H1 (cell line): ENCODE results near the gene MCM9. TPM values are rescaled to one million over a fixed set of nuclear protein-coding genes. Genes with fewer than 3 reads are reported as not detected.

Experiments used
- CTCF ChIA-PET: fragments of 300-600 bp; sonication (Branson Sonifier 250); formaldehyde crosslinking; loops from one replicate; lab custom pipeline; 2021; ENCODE audit not compliant: partially characterized antibody; lab: Charles Lee
- POLR2A ChIA-PET: fragments of 300-600 bp; sonication (Branson Sonifier 250); formaldehyde crosslinking; loops from one replicate; lab custom pipeline; 2021; ENCODE audit warnings: inconsistent platforms; ENCODE audit not compliant: partially characterized antibody; lab: Charles Lee
- DNase-seq, 2 experiments: peaks; one replicate each; pipeline versions ENCODE4 v3.0.0 to v3.0.0-alpha.2; 2010 to 2022; ENCODE audit warnings: low spot score in 2 of 2, low read depth in 1 of 2, mixed read lengths in 1 of 2
- FAIRE-seq: peaks from 2 replicates; lab custom pipeline; 2011; peaks lifted over from hg19 to GRCh38; lab: Jason Lieb, UNC
- H2AFZ ChIP-seq: 2 replicates; pipeline ENCODE4 v1.8.1; 2012; ENCODE audit warnings: low read length, inconsistent platforms
- H2AK5ac ChIP-seq: 2 replicates; pipeline ENCODE4 v1.6.1; 2013; ENCODE audit warnings: low read depth, low read length
- H2BK120ac ChIP-seq: replicated peaks from 2 replicates; pipeline ENCODE3; 2013; ENCODE audit warnings: low read depth, low read length, inconsistent platforms
- H2BK12ac ChIP-seq: 2 replicates; pipeline ENCODE4 v1.6.1; 2013; ENCODE audit warnings: low read depth, low read length
- H2BK15ac ChIP-seq: 2 replicates; pipeline ENCODE4 v1.6.1; 2013; ENCODE audit warnings: low read length
- H2BK20ac ChIP-seq: 2 replicates; pipeline ENCODE4 v1.6.1; 2013; ENCODE audit warnings: low read length
- H2BK5ac ChIP-seq: 2 replicates; pipeline ENCODE4 v1.6.1; 2013; ENCODE audit warnings: low read depth, low read length
- H3K14ac ChIP-seq: 2 replicates; pipeline ENCODE4 v1.6.1; 2013; ENCODE audit warnings: inconsistent platforms; ENCODE audit not compliant: insufficient read length
- H3K18ac ChIP-seq: 2 replicates; pipeline ENCODE4 v1.6.1; 2013; ENCODE audit warnings: low read length; ENCODE audit errors: extremely low read depth
- H3K23ac ChIP-seq: 2 replicates; pipeline ENCODE4 v1.6.1; 2013; ENCODE audit warnings: inconsistent platforms; ENCODE audit not compliant: insufficient read length
- H3K23me2 ChIP-seq: 2 replicates; pipeline ENCODE4 v1.6.1; 2013; ENCODE audit warnings: low read depth, low read length
- H3K27ac ChIP-seq: 2 replicates; pipeline ENCODE4 v1.6.1; 2011; ENCODE audit warnings: low read depth, low read length, inconsistent platforms
- H3K27me3 ChIP-seq, 4 experiments: replicated peaks in 1 of 4; 1 replicate in 1 of 4; 2 replicates in 3 of 4; pipeline versions ENCODE4 v1.6.1 to v1.8.1; 2011 to 2013; ENCODE audit warnings: low read length in 3 of 4, mild to moderate bottlenecking in 3 of 4, inconsistent platforms in 2 of 4, mixed read lengths in 2 of 4, moderate library complexity in 1 of 4; ENCODE audit not compliant: control insufficient read depth in 3 of 4, insufficient read depth in 3 of 4; ENCODE audit errors: extremely low read depth in 1 of 4
- H3K36me3 ChIP-seq, 4 experiments: 2 replicates each; pipeline versions ENCODE4 v1.6.1 to v1.8.1; 2011 to 2013; ENCODE audit warnings: mild to moderate bottlenecking in 4 of 4, low read length in 3 of 4, moderate library complexity in 2 of 4, control low read depth in 1 of 4, inconsistent platforms in 1 of 4; ENCODE audit not compliant: insufficient read depth in 4 of 4, control insufficient read depth in 2 of 4
- H3K4ac ChIP-seq: replicated peaks from 2 replicates; pipeline ENCODE3; 2013; ENCODE audit warnings: low read length, low read depth, mixed read lengths, inconsistent platforms; ENCODE audit not compliant: insufficient read length
- H3K4me1 ChIP-seq, 4 experiments: replicated peaks in 1 of 4; 1 replicate in 1 of 4; 2 replicates in 3 of 4; pipeline versions ENCODE4 v1.6.1 to v1.8.1; 2011 to 2013; ENCODE audit warnings: low read length in 3 of 4, inconsistent platforms in 2 of 4, mixed read lengths in 1 of 4; ENCODE audit not compliant: insufficient read depth in 4 of 4, control insufficient read depth in 3 of 4
- H3K4me2 ChIP-seq, 2 experiments: 2 replicates each; pipeline versions ENCODE4 v1.6.1 to v1.8.1; 2011 to 2013; ENCODE audit warnings: low read depth in 2 of 2, low read length in 2 of 2, control low read depth in 1 of 2, inconsistent platforms in 1 of 2, mild to moderate bottlenecking in 1 of 2; ENCODE audit not compliant: insufficient read depth in 1 of 2
- H3K4me3 ChIP-seq, 4 experiments: fragments of 200-600, 300-600 bp in 1 of 4; sonication (generic), shearing (Covaris generic), sonication (Bioruptor Twin) in 1 of 4; 2 replicates each; pipeline versions ENCODE4 v1.5.1 to v1.8.1; 2011 to 2016; ENCODE audit warnings: low read length in 4 of 4, low read depth in 3 of 4, control low read depth in 2 of 4, inconsistent platforms in 2 of 4, mild to moderate bottlenecking in 2 of 4, mixed read lengths in 1 of 4, moderate library complexity in 1 of 4; ENCODE audit not compliant: insufficient read depth in 2 of 4; ENCODE audit errors: extremely low read depth in 1 of 4
- H3K56ac ChIP-seq: replicated peaks from 2 replicates; pipeline ENCODE3; 2013; ENCODE audit warnings: low read depth, mild to moderate bottlenecking, mixed read lengths, low read length, inconsistent platforms; ENCODE audit not compliant: insufficient read length
- H3K79me1 ChIP-seq: 2 replicates; pipeline ENCODE4 v1.6.1; 2013; ENCODE audit warnings: low read depth, low read length, control low read depth
- H3K79me2 ChIP-seq, 2 experiments: 2 replicates each; pipeline versions ENCODE4 v1.6.1 to v1.8.1; 2012 to 2013; ENCODE audit warnings: low read length in 2 of 2, mild to moderate bottlenecking in 2 of 2, inconsistent platforms in 1 of 2; ENCODE audit not compliant: insufficient read depth in 2 of 2, control insufficient read depth in 1 of 2
- H3K9ac ChIP-seq, 4 experiments: replicated peaks in 1 of 4; 1 replicate in 1 of 4; 2 replicates in 3 of 4; pipeline versions ENCODE4 v1.6.1 to v1.8.1; 2011 to 2013; ENCODE audit warnings: low read depth in 3 of 4, low read length in 3 of 4, control low read depth in 2 of 4, mild to moderate bottlenecking in 2 of 4, moderate library complexity in 2 of 4, inconsistent platforms in 1 of 4; ENCODE audit errors: extremely low read depth in 1 of 4
- H3K9me3 ChIP-seq, 2 experiments: 2 replicates each; pipeline versions ENCODE4 v1.6.1 to v1.8.1; 2012 to 2013; ENCODE audit warnings: mild to moderate bottlenecking in 2 of 2, moderate library complexity in 2 of 2, control low read depth in 1 of 2, inconsistent platforms in 1 of 2, low read depth in 1 of 2, low read length in 1 of 2, mixed read lengths in 1 of 2; ENCODE audit not compliant: insufficient read depth in 2 of 2
- H4K20me1 ChIP-seq, 2 experiments: replicated peaks in 1 of 2; 2 replicates each; pipeline versions ENCODE3 to v1.8.1; 2011 to 2013; ENCODE audit warnings: inconsistent platforms in 2 of 2, low read length in 2 of 2, mild to moderate bottlenecking in 1 of 2; ENCODE audit not compliant: insufficient read depth in 2 of 2, control insufficient read depth in 1 of 2
- H4K5ac ChIP-seq: 2 replicates; pipeline ENCODE4 v1.6.1; 2013; ENCODE audit warnings: low read length, low read depth, mixed read lengths, inconsistent platforms; ENCODE audit not compliant: insufficient read length
- H4K8ac ChIP-seq: 2 replicates; pipeline ENCODE4 v1.8.0; 2013; ENCODE audit warnings: mild to moderate bottlenecking, moderate library complexity, low read length, inconsistent platforms; ENCODE audit not compliant: insufficient read depth; ENCODE audit errors: extremely low read depth
- H4K91ac ChIP-seq: replicated peaks from 2 replicates; pipeline ENCODE3; 2013; ENCODE audit warnings: low read length, mixed read lengths, inconsistent platforms; ENCODE audit not compliant: insufficient read length
- CREB1 ChIP-seq: IDR thresholded peaks from 2 replicates; pipeline ENCODE4 v1.6.1; 2012; ENCODE audit warnings: inconsistent platforms
- HDAC2 ChIP-seq, 2 experiments: fragments of 300-600 bp in 1 of 2; sonication (generic) in 1 of 2; IDR thresholded peaks; 2 replicates each; pipeline ENCODE4 v1.6.1; 2011 to 2012; ENCODE audit warnings: low read depth in 2 of 2, low read length in 2 of 2, mild to moderate bottlenecking in 2 of 2, moderate library complexity in 2 of 2, borderline replicate concordance in 1 of 2, inconsistent platforms in 1 of 2
- KDM5A ChIP-seq: fragments of 200-600 bp; IDR thresholded peaks from 2 replicates; pipeline ENCODE4 v1.7.1; 2012; ENCODE audit warnings: mild to moderate bottlenecking, low read length, inconsistent platforms, mixed read lengths
- POU5F1 ChIP-seq: IDR thresholded peaks from 2 replicates; pipeline ENCODE4 v1.6.1; 2011; ENCODE audit warnings: low read depth, mild to moderate bottlenecking, low read length, moderate library complexity
- SRF ChIP-seq: IDR thresholded peaks from 2 replicates; pipeline ENCODE4 v1.6.1; 2011; ENCODE audit warnings: mild to moderate bottlenecking, low read depth, low read length, moderate library complexity
- SUZ12 ChIP-seq: fragments of 200-600 bp; sonication (generic); IDR thresholded peaks from 2 replicates; pipeline ENCODE4 v1.6.1; 2012; ENCODE audit warnings: mild to moderate bottlenecking, inconsistent platforms, low read length, moderate library complexity, mixed read lengths
- WGBS, 2 experiments: shearing (Covaris generic) in 1 of 2; methylation state at CpG; one replicate each; pipeline versions ENCODE4 v1.1.6 to v1.1.7; 2013 to 2015; ENCODE audit warnings: low lambda C conversion rate in 2 of 2, mixed read lengths in 2 of 2, inconsistent platforms in 1 of 2, low coverage in 1 of 2, missing lambda C conversion rate in 1 of 2; ENCODE audit not compliant: insufficient replicate concordance in 2 of 2, insufficient coverage in 1 of 2, insufficient read length in 1 of 2; ENCODE audit errors: extremely low coverage in 1 of 2, missing lambda C conversion rate in 1 of 2; 5-methylcytosine and 5-hydroxymethylcytosine counted together
- polyA plus RNA-seq, 7 experiments: library from polyadenylated mRNA; depleted of rRNA in 3 of 7; stranded (reverse) in 5 of 7; unstranded in 2 of 7; fragments of >200 nt in 5 of 7; fragments of 200-250 nt in 2 of 7; gene quantifications; 1 replicate in 5 of 7; 2 replicates in 1 of 7; 4 replicates in 1 of 7; pipeline versions ENCODE4 v1.2.1 to v1.2.3, GENCODE V29; 2011 to 2013; ENCODE audit warnings: missing spikeins in 2 of 7, mixed read lengths in 2 of 7
- total RNA-seq: library from RNA; stranded (reverse); fragmentation: NEBNext Ultra II Directional; extraction: Animal tissue kit (Norgen Biotek cat#: 25700); gene quantifications from 2 replicates; pipeline ENCODE4 v1.2.1, GENCODE V29; 2021
- TF ChIP-seq, protein P1 (sequence below): IDR thresholded peaks from 2 replicates; pipeline ENCODE4 v1.6.1; 2012; ENCODE audit warnings: low read length, inconsistent platforms

MCM9 gene
- total and polyA plus RNA-seq, 2 of the 8 experiments (the other 6 are each of a cell fraction or from before 2014, with no cell fraction given) = 3.7 to 11.4 TPM

GRCh38 chr6:118775381-118775780, 159.6 kb downstream of the MCM9 start:
- Histone ChIP-seq H2BK20ac (no peak overlapping the region), H2BK120ac (no peak overlapping the region), H3K18ac (no peak overlapping the region), H3K4me3 (no peak overlapping the region), H3K9ac (no peak overlapping the region), H4K91ac (no peak overlapping the region), H4K5ac (no peak overlapping the region), H3K4me1 (no peaks in the 10 kb centered on the region), H3K79me1 (no peaks in the 10 kb centered on the region), H3K4me2 (no peak overlapping the region), H3K23ac (no peak overlapping the region), H3K14ac (no peak overlapping the region), H2AFZ (no peak overlapping the region), H4K8ac (no peak overlapping the region), H2AK5ac (no peak overlapping the region), H3K4ac (no peak overlapping the region), H3K9me3 (no peaks in the 10 kb centered on the region), H2BK5ac (no peak overlapping the region), H3K79me2 (no peaks in the 10 kb centered on the region), H4K20me1 (no peaks in the 10 kb centered on the region), H3K27me3 (no peaks in the 10 kb centered on the region), H2BK15ac (no peak overlapping the region), H3K56ac (no peak overlapping the region), H2BK12ac (no peak overlapping the region), H3K27ac (no peak overlapping the region), H3K23me2 (no peaks in the 10 kb centered on the region), H3K36me3 (no peaks in the 10 kb centered on the region)
- POLR2A ChIA-PET = no interaction called here
- no peak for DNase-seq
- TF ChIP-seq SUZ12 = no peak
- TF ChIP-seq, protein P1, sequence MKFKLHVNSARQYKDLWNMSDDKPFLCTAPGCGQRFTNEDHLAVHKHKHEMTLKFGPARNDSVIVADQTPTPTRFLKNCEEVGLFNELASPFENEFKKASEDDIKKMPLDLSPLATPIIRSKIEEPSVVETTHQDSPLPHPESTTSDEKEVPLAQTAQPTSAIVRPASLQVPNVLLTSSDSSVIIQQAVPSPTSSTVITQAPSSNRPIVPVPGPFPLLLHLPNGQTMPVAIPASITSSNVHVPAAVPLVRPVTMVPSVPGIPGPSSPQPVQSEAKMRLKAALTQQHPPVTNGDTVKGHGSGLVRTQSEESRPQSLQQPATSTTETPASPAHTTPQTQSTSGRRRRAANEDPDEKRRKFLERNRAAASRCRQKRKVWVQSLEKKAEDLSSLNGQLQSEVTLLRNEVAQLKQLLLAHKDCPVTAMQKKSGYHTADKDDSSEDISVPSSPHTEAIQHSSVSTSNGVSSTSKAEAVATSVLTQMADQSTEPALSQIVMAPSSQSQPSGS = no peak
- TF ChIP-seq POU5F1 = no peak
- no peak for TF ChIP-seq CREB1
- no peak for TF ChIP-seq KDM5A
- no peak for TF ChIP-seq HDAC2 (IDR thresholded peaks at IDR 0.05; ENCODE audit: borderline replicate concordance in 1 of 2, low read depth in 2 of 2, low read length in 2 of 2)
- no peak for TF ChIP-seq SRF
- WGBS, 2 experiments = 84% methylated on average over 2 of the region's 2 CpGs; no CpG with 5 or more reads in 1 of the 2 experiments
- no peak for FAIRE-seq
- CTCF ChIA-PET = interaction anchor here (0.8 to 4.4 kb wide), 9 partner anchors 9 to 489 kb away, joined by 3 to 23 read pairs (median 5); no protein-coding TSS in a partner anchor
